Esophagus squamous epithelium (tissue), 4 donors: ENCODE results near the gene GGN.

Experiments used
- POLR2A ChIP-seq, 4 donors: fragments of 450-650 bp; IDR thresholded peaks; one replicate each; pipeline ENCODE4 v1.6.1; 2017; ENCODE audit warnings: antibody characterized with exemption in 4 of 4, mild to moderate bottlenecking in 4 of 4, moderate library complexity in 3 of 4
- TF ChIP-seq, protein P1 (sequence below), 6 experiments: fragments of 450-650 bp in 4 of 6; fragments of 200-600 bp in 2 of 6; sonication (generic) in 2 of 6; IDR thresholded peaks; one replicate each; pipeline ENCODE4 v1.5.1; 2016 to 2019; ENCODE audit warnings: antibody characterized with exemption in 6 of 6, mild to moderate bottlenecking in 4 of 6, moderate library complexity in 4 of 6

DNA sequence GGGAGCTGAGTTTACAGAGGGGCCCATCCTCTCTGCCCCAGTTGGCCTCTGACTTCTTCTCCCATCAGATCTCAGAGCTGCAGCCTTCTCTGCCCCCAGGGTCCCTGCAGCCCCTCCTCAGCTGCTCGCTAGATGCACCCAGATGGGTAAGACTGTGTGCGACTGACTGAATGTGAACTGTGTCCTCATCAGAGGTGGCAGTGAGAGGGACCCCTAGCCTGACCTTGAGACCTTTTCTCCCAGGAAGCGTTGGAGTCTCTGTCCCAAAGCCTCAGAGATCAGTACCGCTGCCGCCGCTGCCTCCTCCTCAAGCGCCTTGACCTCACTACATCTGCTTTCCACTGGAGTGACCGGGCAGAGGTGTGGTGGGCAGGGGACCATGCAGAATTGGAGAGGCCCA is 17.4 kb upstream of the GGN start:
- TF ChIP-seq, protein P1, sequence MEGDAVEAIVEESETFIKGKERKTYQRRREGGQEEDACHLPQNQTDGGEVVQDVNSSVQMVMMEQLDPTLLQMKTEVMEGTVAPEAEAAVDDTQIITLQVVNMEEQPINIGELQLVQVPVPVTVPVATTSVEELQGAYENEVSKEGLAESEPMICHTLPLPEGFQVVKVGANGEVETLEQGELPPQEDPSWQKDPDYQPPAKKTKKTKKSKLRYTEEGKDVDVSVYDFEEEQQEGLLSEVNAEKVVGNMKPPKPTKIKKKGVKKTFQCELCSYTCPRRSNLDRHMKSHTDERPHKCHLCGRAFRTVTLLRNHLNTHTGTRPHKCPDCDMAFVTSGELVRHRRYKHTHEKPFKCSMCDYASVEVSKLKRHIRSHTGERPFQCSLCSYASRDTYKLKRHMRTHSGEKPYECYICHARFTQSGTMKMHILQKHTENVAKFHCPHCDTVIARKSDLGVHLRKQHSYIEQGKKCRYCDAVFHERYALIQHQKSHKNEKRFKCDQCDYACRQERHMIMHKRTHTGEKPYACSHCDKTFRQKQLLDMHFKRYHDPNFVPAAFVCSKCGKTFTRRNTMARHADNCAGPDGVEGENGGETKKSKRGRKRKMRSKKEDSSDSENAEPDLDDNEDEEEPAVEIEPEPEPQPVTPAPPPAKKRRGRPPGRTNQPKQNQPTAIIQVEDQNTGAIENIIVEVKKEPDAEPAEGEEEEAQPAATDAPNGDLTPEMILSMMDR (IDR thresholded peaks at IDR 0.05), result no peak
- no peak for TF ChIP-seq POLR2A (IDR thresholded peaks at IDR 0.05)
